ENCODE measurements around the gene PEX7.

Gene PEX7

GRCh38 chr6:136921936-136922684 lies 99.7 kb downstream of the PEX7 start, which contains the start of gene SLC35D3:
Gene SLC35D3, plus strand, starts transcription at chr6:136922301. Its CDS starts 128 bp downstream, at chr6:136922429.
- peak; percentile 60 for DNase-seq
- peaks cover 5% of the 10 kb centered on the region for H3K4me1 ChIP-seq
- peak within 1 kb of the TSS; percentile 78 for H3K4me3 ChIP-seq (ENCODE audit: low read depth, low read length)
- TF ChIP-seq, protein P1, sequence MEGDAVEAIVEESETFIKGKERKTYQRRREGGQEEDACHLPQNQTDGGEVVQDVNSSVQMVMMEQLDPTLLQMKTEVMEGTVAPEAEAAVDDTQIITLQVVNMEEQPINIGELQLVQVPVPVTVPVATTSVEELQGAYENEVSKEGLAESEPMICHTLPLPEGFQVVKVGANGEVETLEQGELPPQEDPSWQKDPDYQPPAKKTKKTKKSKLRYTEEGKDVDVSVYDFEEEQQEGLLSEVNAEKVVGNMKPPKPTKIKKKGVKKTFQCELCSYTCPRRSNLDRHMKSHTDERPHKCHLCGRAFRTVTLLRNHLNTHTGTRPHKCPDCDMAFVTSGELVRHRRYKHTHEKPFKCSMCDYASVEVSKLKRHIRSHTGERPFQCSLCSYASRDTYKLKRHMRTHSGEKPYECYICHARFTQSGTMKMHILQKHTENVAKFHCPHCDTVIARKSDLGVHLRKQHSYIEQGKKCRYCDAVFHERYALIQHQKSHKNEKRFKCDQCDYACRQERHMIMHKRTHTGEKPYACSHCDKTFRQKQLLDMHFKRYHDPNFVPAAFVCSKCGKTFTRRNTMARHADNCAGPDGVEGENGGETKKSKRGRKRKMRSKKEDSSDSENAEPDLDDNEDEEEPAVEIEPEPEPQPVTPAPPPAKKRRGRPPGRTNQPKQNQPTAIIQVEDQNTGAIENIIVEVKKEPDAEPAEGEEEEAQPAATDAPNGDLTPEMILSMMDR (IDR thresholded peaks at IDR 0.05; ENCODE audit: low read depth, low read length) = no peak
- H3K9me3 ChIP-seq = no peaks in the 10 kb centered on the region; the same call in 1 of the 2 replicates
- H3K36me3 ChIP-seq = peaks cover 3% of the 10 kb centered on the region; the same call in 1 of the 2 replicates
- no peaks in the 10 kb centered on the region for H3K27me3 ChIP-seq

- Histone ChIP-seq H3K9me3 (no peaks in the 10 kb centered on the region; the same call in 1 of the 2 replicates), H3K4me1 (peaks cover 4% of the 10 kb centered on the region), H3K36me3 (peaks cover 3% of the 10 kb centered on the region; the same call in 1 of the 2 replicates), H3K4me3 (ENCODE audit: low read depth, low read length) (peak overlapping the region; percentile 78), H3K27me3 (no peaks in the 10 kb centered on the region)
- TF ChIP-seq, protein P1 (IDR thresholded peaks at IDR 0.05; ENCODE audit: low read depth, low read length) = no peak
- no peak for DNase-seq
These were observed 100.3 kb downstream of the PEX7 start for GRCh38 chr6:136922685-136923006.

GRCh38 chr6:136923116-136923953 lies 100.9 kb downstream of the PEX7 start:
- Histone ChIP-seq H3K9me3 (no peaks in the 10 kb centered on the region; the same call in 1 of the 2 replicates), H3K27me3 (no peaks in the 10 kb centered on the region)
- DNase-seq = no peak

GRCh38 chr6:136923954-136924673 lies 101.7 kb downstream of the PEX7 start:
- TF ChIP-seq, protein P1 (IDR thresholded peaks at IDR 0.05; ENCODE audit: low read depth, low read length) = no peak
- no peak overlapping the region for H3K4me3 ChIP-seq (ENCODE audit: low read depth, low read length)
- H3K36me3 ChIP-seq = peaks cover 3% of the 10 kb centered on the region; the same call in 1 of the 2 replicates
- H3K27me3 ChIP-seq = no peaks in the 10 kb centered on the region
- peaks cover 4% of the 10 kb centered on the region for H3K4me1 ChIP-seq
- H3K9me3 ChIP-seq = no peaks in the 10 kb centered on the region
- DNase-seq = no peak

More at GRCh38 chr6:136923116-136923953, 100.9 kb downstream of the PEX7 start:
- Histone ChIP-seq H3K36me3 (peaks cover 3% of the 10 kb centered on the region; the same call in 1 of the 2 replicates), H3K4me1 (peaks cover 4% of the 10 kb centered on the region), H3K4me3 (ENCODE audit: low read depth, low read length) (no peak overlapping the region)
- TF ChIP-seq, protein P1 (IDR thresholded peaks at IDR 0.05; ENCODE audit: low read depth, low read length) = no peak

DNA sequence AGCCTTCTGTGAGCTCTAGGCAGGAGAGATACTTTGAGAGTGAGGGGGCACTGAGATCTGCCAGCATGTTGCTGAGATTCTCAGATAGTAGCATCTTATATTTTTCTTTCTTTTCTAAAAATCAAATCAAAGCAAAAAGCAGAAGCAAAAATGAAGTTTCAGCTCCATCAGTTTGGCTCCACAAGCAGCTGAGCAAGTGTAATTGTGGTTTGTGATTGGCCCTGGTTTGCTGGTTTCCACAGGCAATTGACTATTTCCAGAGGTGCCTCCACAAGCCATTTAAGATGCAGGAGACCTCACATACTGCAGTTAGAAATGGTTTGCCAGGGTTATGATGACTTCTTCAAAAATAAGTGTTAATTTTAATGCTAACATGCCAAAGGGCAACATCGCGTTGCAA lies 104.0 kb downstream of the PEX7 start:
- H3K4me1 ChIP-seq = no peaks in the 10 kb centered on the region; the same call in 1 of the 2 replicates
- TF ChIP-seq, protein P1 (IDR thresholded peaks at IDR 0.05; ENCODE audit: low read depth, low read length) = no peak
- H3K9me3 ChIP-seq = no peaks in the 10 kb centered on the region
- no peaks in the 10 kb centered on the region for H3K27me3 ChIP-seq
- H3K36me3 ChIP-seq = peaks cover 3% of the 10 kb centered on the region; the same call in 1 of the 2 replicates
- DNase-seq = no peak
- no peak overlapping the region for H3K4me3 ChIP-seq (ENCODE audit: low read depth, low read length)
